Keratinocyte (primary cell): ENCODE results near the gene MOB3B. TPM values are rescaled to one million over a fixed set of nuclear protein-coding genes. Genes with fewer than 3 reads are reported as not detected.

Experiments used
- DNase-seq: peaks from one replicate; pipeline ENCODE4 v3.0.0-alpha.2; 2011; ENCODE audit warnings: low read depth, missing footprints, low spot score
- FAIRE-seq: peaks from 2 replicates; lab custom pipeline; 2011; peaks lifted over from hg19 to GRCh38; lab: Jason Lieb, UNC
- H2AFZ ChIP-seq: 2 replicates; pipeline ENCODE4 v1.6.0; 2012; ENCODE audit warnings: low read length, control low read depth, inconsistent platforms; ENCODE audit not compliant: control insufficient read depth
- H3K27ac ChIP-seq: 2 replicates; pipeline ENCODE4 v1.5.1; 2011; ENCODE audit warnings: low read length; ENCODE audit not compliant: control insufficient read depth, insufficient read depth
- H3K27me3 ChIP-seq: 3 replicates; pipeline ENCODE4 v1.6.0; 2011; ENCODE audit warnings: low read length; ENCODE audit not compliant: control insufficient read depth, insufficient read depth; ENCODE audit errors: extremely low read depth
- H3K36me3 ChIP-seq, 2 experiments: 2 replicates in 1 of 2; 3 replicates in 1 of 2; pipeline ENCODE4 v1.5.1; 2011; ENCODE audit warnings: low read length in 2 of 2, mild to moderate bottlenecking in 1 of 2; ENCODE audit not compliant: control insufficient read depth in 2 of 2, insufficient read depth in 2 of 2; ENCODE audit errors: extremely low read depth in 1 of 2
- H3K4me1 ChIP-seq: 3 replicates; pipeline ENCODE4 v1.5.1; 2011; ENCODE audit warnings: low read length; ENCODE audit not compliant: control insufficient read depth, insufficient read depth; ENCODE audit errors: extremely low read depth
- H3K4me2 ChIP-seq: 3 replicates; pipeline ENCODE4 v1.6.0; 2011; ENCODE audit warnings: low read depth, low read length; ENCODE audit not compliant: control insufficient read depth, insufficient read depth; ENCODE audit errors: extremely low read depth
- H3K4me3 ChIP-seq, 3 experiments: fragments of 200-600 bp in 1 of 3; sonication (generic) in 1 of 3; 2 replicates in 2 of 3; 3 replicates in 1 of 3; pipeline ENCODE4 v1.5.1; 2011 to 2016; ENCODE audit warnings: low read length in 3 of 3, mild to moderate bottlenecking in 3 of 3, control low read depth in 2 of 3, inconsistent platforms in 1 of 3, low read depth in 1 of 3, mixed read lengths in 1 of 3, mixed run types in 1 of 3, moderate library complexity in 1 of 3; ENCODE audit not compliant: control insufficient read depth in 2 of 3, insufficient read depth in 2 of 3; ENCODE audit errors: extremely low read depth in 1 of 3
- H3K79me2 ChIP-seq: 2 replicates; pipeline ENCODE4 v1.6.0; 2012; ENCODE audit warnings: low read length; ENCODE audit not compliant: control insufficient read depth, insufficient read depth
- H3K9ac ChIP-seq: 3 replicates; pipeline ENCODE4 v1.6.0; 2011; ENCODE audit warnings: low read length; ENCODE audit not compliant: control insufficient read depth, insufficient read depth; ENCODE audit errors: extremely low read depth
- H3K9me1 ChIP-seq: 3 replicates; pipeline ENCODE4 v1.6.0; 2011; ENCODE audit warnings: low read length; ENCODE audit not compliant: control insufficient read depth, insufficient read depth; ENCODE audit errors: extremely low read depth
- H3K9me3 ChIP-seq: 2 replicates; pipeline ENCODE4 v1.5.1; 2012; ENCODE audit warnings: low read depth, low read length; ENCODE audit not compliant: control insufficient read depth
- H4K20me1 ChIP-seq: 3 replicates; pipeline ENCODE4 v1.6.0; 2011; ENCODE audit warnings: low read length; ENCODE audit not compliant: control insufficient read depth, insufficient read depth; ENCODE audit errors: extremely low read depth
- CTCF ChIP-seq, 3 experiments: IDR thresholded peaks in 1 of 3; conservative IDR thresholded peaks in 1 of 3; optimal IDR thresholded peaks in 1 of 3; 2 replicates in 2 of 3; 3 replicates in 1 of 3; pipeline versions ENCODE3 to v1.5.1; 2011; ENCODE audit warnings: low read length in 3 of 3, mild to moderate bottlenecking in 3 of 3, moderate library complexity in 2 of 3, control low read depth in 1 of 3, inconsistent platforms in 1 of 3; ENCODE audit not compliant: insufficient read depth in 2 of 3; ENCODE audit errors: extremely low read depth in 1 of 3
- EZH2 ChIP-seq: IDR thresholded peaks from one replicate; pipeline ENCODE4 v1.6.1; 2012; ENCODE audit warnings: inconsistent platforms, mild to moderate bottlenecking, low read length, moderate library complexity
- dilution Hi-C: fragments of 300-500 bp; cut with MboI; formaldehyde crosslinking; loops from one replicate; pipeline ENCODE4 v1.7.0; 2020; ENCODE audit warnings: low sequenced_read_pairs; ENCODE audit not compliant: extremely low pct_ligation_motif_present
- polyA plus RNA-seq, 5 experiments: library from polyadenylated mRNA; depleted of rRNA in 3 of 5; stranded (reverse) in 3 of 5; stranded (forward) in 1 of 5; unstranded in 1 of 5; fragments of >200 nt; gene quantifications; 1 replicate in 1 of 5; 2 replicates in 3 of 5; 3 replicates in 1 of 5; pipeline versions ENCODE4 v1.2.1 to v1.2.3, GENCODE V29; 2011 to 2012; ENCODE audit warnings: missing spikeins in 2 of 5, low read depth in 1 of 5, low replicate concordance in 1 of 5

MOB3B gene
- polyA plus RNA-seq, 1 donor (not counting 4 experiments of a cell fraction or from before 2014, with no cell fraction given): 35.3 TPM

DNA sequence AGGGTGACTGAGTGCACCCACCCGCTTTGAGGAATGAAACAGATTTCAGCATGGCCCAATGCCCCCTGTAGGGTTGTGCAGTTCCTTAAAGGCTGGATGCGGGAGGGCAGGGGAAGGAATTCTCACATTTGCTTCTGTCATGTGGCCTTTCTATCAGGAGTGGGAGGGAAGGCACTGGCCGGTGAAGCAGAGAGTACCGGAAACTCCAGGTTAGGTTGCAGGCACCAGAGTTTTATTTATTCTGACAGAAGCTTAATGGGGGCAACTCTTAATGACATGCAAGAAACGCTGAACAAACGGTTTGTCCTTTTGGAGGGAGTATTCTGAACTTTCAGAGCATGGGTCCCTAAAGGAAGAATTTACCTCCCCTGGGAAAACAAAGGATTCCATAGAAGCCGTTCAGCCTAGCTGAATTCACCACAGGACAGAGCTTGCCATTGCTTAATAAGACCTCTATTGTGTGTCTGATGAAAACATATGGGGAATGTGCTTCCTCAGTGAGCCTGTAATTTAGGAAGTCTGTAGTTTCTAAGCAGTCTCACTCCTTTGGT is 188.6 kb downstream of the MOB3B start:
- Histone ChIP-seq H3K9ac (no peak overlapping the region), H2AFZ (no peak overlapping the region), H3K4me3 (no peak overlapping the region), H3K27me3 (no peaks in the 10 kb centered on the region), H3K9me3 (no peaks in the 10 kb centered on the region), H3K4me2 (no peak overlapping the region), H3K27ac (no peak overlapping the region), H3K4me1 (peaks cover 15% of the 10 kb centered on the region), H3K79me2 (peaks cover 14% of the 10 kb centered on the region), H3K9me1 (no peaks in the 10 kb centered on the region), H3K36me3 (peaks cover 3 to 8% of the 10 kb centered on the region in 2 experiments), H4K20me1 (no peaks in the 10 kb centered on the region)
- no peak for FAIRE-seq
- no peak for DNase-seq
- dilution Hi-C loops: loop anchor here (25.0 kb wide), 1 partner anchor 196 kb away; the partner anchor contains the start of gene MOB3B
- TF ChIP-seq CTCF (optimal IDR thresholded peaks at IDR 0.05 in 1 of 3, IDR thresholded peaks at IDR 0.05 in 1 of 3, conservative IDR thresholded peaks at IDR 0.05 in 1 of 3; ENCODE audit: extremely low read depth in 1 of 3, insufficient read depth in 2 of 3, low read length in 3 of 3) (no peak), EZH2 (no peak)

DNA sequence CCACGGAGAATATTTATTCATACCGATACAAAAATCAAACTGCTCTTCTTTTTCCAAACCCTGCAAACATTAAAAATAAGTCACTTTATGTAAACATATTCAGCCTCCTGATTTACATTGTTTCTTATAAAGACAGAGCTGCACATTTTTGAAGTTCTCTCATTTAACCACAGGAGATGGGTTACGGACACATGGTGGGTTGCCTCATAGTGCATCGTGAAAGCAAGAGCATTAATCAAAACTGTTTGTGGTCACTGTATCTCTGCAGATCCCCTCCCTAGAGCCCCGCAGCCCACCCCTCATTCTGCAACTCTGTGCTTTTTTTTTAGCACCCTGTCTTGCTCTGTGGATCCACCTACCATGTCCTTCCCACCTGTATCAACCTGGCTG is 189.3 kb downstream of the MOB3B start:
- Histone ChIP-seq H3K9ac (no peak overlapping the region), H3K79me2 (peaks cover 12% of the 10 kb centered on the region), H4K20me1 (no peaks in the 10 kb centered on the region), H3K27ac (no peak overlapping the region), H3K9me1 (no peaks in the 10 kb centered on the region), H3K9me3 (no peaks in the 10 kb centered on the region), H3K4me3 (no peak overlapping the region), H3K4me2 (no peak overlapping the region), H3K27me3 (no peaks in the 10 kb centered on the region), H3K36me3 (peaks cover 1 to 8% of the 10 kb centered on the region in 2 experiments), H2AFZ (no peak overlapping the region), H3K4me1 (peaks cover 13% of the 10 kb centered on the region)
- dilution Hi-C loops: loop anchor here (25.0 kb wide), 1 partner anchor 197 kb away; the partner anchor contains the start of gene MOB3B
- DNase-seq (no peak), FAIRE-seq (no peak)
- TF ChIP-seq EZH2: no peak
- no peak for TF ChIP-seq CTCF (optimal IDR thresholded peaks at IDR 0.05 in 1 of 3, IDR thresholded peaks at IDR 0.05 in 1 of 3, conservative IDR thresholded peaks at IDR 0.05 in 1 of 3; ENCODE audit: extremely low read depth in 1 of 3, insufficient read depth in 2 of 3, low read length in 3 of 3)
